HG02678 (cell line): ENCODE results near the gene EFR3B.

Experiments used
- ATAC-seq: cut with Tn5 transposase; IDR thresholded peaks from one replicate; pipeline ENCODE4 v1.9.1; 2021; ENCODE audit warnings: mild to moderate bottlenecking, moderate library complexity; ENCODE audit not compliant: unreplicated experiment

EFR3B gene

DNA sequence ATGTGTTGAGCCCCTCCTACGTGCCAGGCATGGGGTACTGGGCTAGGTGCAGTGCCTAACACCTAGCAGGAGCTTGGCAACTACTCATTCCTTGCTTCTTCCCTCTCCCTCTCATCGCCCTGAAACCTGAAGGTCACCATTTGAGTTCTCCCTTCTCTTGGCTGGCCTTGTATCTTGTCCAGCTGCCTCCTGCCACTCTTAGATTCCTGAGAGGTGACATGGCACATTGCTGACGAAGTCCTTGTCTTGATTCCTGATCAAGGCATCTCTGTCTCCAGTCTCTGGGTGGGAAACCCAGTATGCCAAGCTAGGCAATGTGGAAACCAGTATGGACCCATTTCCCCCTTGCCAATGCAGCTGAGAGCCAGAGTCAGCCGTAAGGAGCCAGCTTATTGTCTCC, 9.0 kb upstream of the EFR3B start:
- ATAC-seq: no peak

DNA sequence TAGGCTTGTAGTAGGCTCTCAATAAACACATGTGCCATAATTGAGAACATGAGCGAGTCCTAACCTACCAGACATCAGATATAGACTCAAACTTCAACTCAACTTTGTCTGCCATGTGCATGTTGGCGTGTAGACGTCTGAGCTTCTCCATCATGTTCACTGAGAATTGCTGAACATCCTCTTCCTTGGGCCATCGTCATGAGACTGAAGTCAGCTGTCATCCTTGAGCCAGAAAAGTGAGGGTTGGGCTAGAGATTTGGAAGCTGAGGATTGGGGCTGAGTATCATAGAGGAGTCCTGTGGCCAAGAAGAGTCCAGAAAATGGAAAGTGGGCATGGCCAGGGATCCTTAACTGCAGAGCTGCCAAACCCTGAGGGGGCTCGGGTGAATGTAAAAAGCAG, 7.8 kb upstream of the EFR3B start:
- no peak for ATAC-seq

DNA sequence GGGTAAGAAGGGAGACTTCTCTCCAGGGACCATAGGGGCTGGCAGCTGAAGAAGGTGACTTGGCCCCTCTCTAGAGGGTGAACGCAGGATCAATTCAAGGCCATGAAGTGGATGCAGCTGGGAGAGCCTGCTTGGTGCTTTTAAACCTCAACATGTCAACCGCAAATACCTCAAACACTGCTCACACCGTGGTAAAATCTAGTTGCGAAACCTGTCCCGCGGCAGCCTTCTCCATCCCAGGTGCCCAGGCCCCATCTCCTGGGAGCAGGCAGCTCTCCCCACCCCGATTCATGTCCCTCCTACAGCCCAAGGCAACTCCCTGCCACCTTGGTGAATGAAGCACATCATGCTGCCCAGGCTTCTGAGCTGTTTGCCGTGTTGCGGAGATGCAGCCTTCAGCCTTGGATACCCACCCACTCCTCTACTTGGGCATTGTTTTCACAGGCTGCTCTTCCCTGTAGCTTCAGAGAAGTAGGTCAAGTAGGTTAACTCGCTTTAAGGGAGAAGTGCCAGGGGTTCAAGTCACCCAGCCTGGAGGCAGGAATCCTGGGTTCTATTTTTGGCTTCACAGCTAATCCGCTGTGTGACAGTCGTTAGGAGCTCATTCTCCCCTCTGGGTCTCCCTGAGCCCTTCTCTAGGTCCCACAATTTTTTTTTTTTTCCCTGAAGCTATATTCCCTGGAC, 6.2 kb upstream of the EFR3B start:
- no peak for ATAC-seq

DNA sequence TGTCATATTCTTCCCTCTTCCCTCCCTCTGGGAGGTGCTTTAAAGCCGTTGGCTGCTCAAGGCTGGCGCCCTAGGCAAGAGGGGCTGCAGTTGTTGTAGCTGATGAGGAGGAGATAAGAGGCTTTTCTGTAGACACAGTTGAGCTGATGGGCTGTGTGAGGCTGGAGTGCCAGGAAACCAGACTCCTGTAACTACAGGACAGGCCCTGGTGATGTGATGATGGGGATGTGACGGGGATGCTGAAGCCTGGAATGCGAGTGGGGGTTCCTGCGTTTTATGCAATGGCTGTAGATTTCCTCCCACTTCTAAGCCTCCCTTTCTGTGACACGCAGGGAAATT, 5.7 kb upstream of the EFR3B start:
- ATAC-seq: no peak

DNA sequence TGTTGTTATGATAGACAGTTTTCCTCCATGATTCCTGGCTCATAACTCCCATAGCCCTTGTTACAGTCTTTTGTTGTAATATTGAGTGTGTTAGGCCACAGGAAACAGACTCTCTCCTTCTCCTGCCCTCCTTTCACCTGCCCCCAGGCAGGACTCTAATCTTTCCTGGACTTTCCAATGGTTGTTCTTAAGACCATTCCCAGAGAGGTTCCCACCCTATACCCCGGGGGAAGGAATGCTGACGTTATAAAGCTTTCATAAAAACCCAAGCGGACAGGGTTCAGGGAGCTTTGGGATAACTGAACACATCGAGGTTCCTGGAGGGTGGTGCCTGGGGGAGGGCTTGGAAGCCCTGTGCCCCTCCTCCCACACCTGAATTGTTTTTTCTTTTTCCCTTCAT, 2.8 kb upstream of the EFR3B start:
- ATAC-seq: no peak

DNA sequence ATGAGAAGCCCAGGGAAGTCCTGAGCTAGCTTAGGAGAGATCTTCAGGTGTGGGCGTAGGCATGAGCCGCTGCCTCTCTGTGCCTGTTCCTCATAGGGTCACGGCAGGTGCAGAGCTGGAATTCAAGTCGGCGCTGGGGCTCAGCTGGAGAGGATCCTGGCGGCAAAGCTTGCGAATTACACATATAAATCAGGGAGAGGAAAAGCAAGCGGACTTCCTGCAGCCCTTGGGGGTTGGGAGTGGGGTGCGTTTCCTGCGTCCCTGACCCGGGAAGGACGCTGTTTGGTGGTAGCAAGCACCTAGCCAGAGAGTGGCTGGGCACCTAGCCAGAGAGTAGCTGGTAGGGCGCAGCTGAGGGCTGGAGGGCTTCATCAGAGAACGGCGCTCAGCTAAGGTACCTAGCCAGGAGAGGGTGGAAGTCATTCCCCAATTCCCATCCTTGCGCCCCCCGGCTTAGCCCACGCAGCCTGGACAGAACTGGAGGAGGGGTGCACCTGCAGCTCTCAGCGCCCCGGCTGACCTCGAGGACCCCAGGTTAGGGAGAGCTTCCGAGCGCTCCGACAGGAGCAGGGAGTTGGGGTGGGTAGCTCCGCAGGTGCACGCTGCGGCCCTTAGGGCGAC, 459 bp upstream of the EFR3B start:
- ATAC-seq: no peak

DNA sequence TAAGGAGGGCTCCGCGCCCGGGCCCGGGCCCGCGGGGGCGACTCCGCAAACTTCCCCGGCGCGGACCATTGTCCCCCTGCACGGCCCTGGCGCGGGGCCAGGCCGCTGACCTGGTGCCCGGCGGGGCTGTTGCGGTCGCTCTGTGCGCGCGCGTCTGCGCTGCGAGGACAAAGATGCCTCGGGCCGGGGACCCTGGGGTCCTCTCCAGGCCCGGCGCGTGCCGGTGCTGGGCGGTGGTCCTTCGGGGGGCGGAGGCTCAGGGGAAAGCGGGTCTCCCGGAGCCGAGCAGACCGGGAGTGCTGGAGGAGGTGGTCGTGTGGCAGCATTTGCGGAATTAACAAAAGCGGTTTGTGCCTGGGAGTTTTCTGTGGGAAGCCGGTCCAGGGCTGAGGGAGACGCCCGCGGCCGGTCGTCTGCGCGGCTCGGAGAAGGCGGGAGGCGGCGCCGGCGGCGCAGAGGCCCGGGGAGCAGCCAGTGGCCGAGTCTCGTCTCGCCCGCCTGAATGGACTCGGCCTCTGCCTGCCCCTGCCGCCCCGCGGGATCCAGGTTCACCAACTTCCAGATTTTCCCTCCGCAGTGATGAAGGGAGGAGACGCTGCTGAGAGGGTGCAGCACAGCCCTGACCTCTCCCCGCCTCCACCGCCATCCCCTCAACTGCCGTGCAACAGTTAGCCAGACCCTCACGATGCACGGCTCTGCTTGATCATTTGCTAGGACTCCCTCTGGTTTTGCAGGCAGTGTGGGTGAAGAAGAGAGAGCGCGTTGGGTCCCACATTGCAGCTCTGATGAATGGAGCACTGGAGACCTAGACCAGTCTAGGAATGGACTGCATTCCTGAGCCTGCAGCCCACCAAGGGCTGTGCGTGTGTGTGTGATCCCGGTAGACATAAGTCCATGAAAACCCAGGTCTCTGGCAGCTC, 705 bp downstream of the EFR3B start:
- peak; percentile 4 for ATAC-seq

DNA sequence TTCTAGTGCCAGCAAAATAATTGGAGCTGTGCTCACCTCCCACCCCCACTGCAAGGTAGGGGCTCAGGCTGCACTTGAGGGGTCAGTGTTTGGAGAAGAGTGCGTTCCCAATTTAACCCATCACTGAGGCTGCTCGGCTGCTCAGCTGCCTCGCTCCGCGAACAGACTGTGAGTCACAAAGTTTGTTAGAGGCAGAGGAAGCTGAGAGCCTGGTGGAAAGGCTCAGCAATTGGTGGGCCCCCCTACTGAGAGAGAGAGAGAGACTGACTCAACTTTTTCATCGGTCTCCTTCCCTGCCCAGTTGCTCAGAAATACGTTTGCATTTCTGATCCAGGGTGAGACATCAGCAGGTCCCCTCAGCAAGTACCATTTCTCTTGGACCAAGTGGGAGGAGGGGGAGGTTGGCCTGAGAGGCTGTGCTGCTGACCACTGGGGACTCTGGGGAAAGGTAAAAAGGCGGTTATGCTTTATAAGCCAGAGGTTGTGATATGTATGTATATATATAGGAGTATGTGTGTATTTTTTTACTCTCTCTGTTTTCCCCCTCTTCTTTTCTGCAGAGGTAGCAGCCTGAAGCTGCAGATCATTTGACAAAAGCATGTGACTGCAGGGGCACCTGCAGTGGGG, 1.5 kb downstream of the EFR3B start:
- no peak for ATAC-seq

DNA sequence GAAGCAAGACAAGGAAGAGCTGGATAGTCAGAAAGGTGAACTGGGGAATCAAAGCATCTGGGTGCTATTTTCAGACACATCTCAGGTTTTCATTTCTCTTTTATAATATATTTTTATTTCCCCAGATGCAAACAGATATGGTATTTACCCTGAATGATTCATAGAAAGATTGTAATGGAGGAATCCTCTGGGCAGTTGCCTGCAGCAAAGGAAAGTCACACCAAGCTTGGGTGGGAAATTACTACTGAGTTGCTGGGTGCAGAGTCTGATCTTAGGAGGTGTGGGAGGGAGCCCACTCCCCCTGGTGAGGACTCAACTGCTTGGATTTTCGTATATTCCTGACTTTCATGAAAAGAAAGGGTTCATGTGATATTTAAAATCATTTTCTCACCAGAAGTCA, 2.1 kb downstream of the EFR3B start:
- ATAC-seq: no peak

DNA sequence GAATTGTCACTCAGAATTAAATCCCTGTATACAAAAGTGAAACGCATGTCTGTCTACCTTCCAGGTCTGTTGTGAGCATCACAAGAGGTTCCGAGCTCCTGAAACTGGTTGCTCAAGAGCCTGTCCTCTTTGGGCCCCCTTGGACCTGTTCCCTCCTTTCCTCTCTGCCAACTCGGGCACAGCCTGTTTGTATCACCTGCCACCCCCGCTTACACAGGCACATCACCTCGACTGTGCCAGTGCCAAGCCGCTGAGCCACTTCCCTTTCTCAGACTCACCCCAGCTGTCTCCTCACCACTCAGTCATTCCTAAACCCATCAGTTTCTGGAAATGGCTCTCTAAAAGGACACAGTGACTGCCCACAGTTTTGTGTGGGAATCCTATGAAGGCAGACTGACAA, 3.1 kb downstream of the EFR3B start:
- ATAC-seq: no peak

DNA sequence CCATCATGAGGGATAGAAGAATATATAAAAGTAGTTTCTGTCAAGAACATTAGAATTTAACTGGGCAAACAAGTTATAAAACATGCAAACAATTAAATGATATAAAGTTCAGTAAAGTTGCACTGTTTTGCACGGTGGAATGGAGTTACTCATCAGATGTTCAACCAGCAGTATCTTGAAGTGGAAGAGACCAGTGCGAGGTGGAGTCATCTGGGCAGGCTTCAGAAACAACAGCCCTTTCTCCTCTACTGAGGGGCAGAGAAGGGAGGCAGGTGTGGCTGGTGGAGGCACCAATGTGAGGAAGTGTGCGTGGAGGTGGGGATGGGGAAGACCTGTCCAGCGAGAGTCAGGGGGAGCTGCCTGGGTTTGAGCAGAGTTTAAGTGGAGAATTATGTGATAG, 7.5 kb downstream of the EFR3B start:
- no peak for ATAC-seq

DNA sequence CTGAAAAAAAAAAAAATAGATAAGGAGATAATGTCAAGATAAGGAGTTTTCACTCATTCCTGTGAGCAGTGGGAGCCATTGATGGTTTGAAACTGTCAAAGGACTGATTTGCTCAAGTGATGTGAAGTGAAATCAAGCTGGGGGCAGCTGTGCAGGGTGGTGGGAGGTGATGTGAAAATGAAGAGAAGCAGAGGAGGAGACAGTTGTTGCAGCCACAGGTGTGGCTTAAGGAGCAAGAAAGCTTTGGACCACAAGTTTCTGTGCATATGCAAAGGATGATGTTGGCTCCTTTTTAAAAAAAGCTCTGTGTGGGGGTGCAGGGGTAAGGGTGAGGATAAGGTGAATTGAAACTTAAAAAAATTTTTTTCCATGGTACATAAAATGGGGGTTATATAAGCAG, 8.3 kb downstream of the EFR3B start:
- ATAC-seq: no peak

DNA sequence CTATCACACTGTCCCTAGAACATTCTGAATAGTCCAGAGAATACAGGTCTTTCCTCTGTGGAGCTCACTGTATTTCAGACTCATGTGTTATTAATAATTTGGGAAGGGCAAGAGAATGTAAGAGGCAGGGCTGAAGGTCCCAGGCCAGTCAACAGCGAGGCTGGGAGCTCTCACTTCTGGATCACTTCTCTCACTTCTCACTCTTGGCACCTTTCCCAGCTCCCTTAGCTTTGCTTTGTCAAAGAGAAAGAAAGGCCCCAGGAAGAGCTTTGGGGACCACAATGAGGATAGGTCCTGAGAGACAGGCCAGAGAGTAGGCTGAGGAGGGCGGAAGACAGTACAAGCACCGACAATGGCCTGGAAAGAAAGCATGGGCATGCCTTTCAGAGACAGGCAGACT, 11.2 kb downstream of the EFR3B start:
- no peak for ATAC-seq

DNA sequence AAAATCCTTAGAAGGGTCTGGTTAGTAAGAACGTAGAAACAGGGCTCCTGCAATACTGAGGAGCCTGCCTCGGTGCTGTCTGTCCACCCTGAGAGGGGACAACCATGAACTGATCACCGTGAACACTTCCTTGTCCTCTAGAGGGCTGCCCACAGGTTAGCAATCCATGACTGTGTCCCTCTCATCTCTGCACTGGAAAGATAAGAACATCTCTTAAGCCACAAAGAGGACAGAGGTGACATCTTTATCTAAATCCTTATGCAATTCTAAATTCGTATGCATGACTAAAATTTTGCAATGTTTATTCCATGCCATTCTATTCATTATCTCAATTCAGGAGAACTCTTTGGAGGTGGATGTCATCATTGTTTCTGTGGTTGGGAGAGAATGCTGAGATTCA, 12.8 kb downstream of the EFR3B start:
- no peak for ATAC-seq

DNA sequence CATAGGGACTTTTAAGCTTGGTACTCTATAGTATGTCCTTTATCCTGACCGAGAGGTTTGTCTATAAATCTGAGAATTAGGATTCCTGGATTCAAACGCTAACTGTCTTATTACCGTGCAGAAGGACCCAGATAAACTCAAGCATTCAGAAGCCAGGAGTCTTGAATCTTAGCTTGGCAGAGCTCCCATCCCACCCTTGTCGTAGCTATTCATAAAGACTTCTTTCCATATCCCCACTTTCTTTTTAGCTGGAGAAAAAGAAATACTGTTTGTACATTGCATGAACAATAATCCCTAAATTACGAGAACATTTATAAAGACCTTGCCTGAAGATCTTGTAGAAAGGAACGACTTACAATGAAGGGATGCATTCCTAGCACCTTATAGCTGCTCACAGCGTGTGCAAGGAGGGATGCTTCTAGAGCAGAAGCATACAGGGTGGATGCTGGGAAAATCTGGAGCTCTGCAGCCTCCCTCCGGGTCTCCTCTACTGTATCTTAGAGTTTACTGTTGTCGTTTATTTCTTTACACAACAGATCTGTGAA, 13.6 kb downstream of the EFR3B start:
- no peak for ATAC-seq

DNA sequence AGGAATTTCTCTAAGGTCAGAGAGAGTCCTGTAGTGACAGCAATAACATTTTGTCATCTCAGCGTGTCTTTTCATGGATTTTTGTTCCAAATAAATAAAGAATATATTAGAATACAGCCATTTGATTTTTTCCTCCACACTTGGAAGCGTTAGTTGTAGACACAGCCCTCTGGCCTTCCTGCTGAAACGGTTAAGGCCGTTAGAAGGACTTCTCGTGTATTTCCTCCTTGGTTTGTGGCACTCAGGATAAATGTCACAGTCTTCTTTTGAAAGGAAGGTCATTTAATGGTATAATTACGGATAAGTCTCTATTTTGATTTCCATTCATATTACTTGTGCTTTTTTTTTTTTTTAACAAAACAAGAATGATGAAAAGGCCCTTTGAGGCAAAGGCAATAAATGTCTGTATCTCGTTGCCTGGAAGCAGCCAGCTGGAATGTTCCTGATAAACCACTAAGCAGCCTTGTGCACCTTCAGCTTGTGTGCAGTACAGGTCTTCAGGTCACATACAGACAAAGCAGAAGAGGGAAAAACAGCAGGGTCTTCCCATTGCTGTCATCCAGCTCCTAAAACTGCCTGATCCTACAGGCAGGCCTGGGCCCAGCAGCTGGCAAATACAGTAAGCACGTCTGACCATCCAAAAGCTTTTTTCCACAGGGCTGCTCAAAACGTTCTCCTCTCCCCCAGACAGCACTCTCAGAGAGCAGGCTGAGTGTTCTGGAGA, 14.4 kb downstream of the EFR3B start:
- ATAC-seq: no peak

DNA sequence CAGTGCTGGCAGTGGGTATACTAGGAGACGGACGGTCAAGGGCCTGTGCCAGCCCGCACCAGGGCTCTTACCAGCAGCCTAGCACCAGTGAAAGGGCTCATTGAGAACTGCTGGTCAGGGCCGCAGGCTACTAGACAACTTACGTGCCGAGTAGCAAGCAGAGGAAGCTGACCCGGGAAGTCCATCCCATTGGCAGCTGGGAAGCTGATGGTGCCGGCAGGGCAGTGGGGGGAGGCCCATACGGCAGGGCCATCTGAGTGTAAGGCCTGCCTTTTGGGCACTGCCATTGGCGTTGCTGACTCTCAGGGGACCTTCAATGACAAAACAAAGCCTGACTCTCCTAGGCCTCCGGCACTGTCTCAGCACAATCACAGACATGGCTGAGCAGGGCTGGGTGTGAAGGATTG, 20.6 kb downstream of the EFR3B start:
- ATAC-seq: no peak

DNA sequence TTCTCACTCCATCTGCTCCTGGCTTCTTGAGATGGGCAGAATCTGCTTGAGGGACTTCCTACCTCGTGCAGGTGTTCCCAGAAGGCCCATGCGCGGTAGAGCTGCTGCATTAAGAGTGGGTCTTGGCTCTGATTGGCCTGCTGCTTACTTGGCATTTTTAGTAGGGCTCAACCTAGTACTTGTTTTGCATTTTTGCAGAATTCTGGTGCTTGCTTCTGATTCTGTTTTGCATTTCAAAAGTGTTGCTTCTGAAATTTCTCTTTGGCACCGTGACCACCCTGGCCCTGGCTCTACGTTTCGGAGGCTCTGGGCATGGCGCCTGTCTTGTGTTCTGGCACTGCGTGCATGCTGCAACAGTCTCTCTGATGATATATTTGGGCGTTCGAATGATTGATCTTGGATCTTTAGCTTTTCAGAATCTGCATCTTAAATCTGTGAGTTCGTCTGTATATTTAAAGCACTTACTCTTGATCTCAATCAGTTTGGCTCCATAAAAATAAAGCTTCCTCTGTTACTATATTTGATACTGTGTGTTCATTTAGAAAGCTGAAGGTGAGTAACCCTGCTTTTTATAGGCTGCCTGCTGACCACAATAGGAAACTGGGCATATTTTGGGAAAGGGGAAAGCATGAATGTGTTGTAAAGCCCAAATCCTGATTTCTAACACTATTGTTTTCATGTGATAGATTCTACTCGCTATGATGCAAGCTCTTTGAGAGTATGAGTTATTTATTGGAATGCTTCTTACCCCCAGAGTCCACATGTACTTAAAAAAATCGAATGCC, 22.2 kb downstream of the EFR3B start:
- no peak for ATAC-seq

DNA sequence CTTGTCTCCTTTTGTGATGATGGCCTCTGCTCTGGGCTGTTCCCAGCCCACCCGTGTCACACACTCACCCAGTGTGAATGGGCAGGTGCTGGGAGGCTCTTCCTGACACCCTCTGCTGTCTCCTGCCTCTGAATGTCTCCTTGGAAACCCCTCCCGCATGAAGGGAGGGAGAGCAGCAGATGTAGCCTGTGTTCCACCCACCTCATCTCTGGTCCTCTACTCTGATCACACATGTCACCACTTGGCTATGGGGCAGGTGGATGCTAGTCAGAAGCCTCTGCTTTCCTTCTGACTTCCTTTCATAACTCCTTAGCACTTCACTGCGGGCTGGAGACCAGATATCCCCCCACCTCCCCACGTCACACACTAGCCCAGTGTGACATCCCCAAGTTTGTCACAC, 23.9 kb downstream of the EFR3B start:
- ATAC-seq: no peak

DNA sequence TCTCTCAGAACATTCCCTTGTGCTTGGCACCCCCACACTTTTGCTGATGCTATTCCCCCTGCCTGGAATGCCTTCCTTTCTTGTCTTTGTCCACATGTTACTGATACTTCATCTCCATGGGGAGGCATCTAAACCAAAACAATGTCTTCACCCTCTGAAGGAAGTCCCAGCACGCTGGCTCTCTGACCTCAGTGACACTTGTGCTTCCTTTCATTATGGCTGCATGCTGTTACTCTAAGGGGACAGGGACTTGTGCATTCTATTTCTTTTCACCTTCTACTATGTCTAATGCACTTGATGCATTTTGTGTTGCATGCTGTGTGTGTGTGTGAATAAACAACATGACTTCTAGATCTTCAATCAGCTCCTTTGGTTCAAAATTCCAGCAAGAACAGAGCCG, 24.6 kb downstream of the EFR3B start:
- ATAC-seq: no peak
